Measurements from ENCODE around the gene GCSAM.

The GCSAM gene

GRCh38 chr3:112124907-112125607, 8.0 kb downstream of the GCSAM start:
- no peak for DNase-seq (ENCODE audit: low read depth)
- H3K4me3 ChIP-seq (ENCODE audit: low read length) = no peak overlapping the region
- no peak for TF ChIP-seq CTCF (IDR thresholded peaks at IDR 0.05; ENCODE audit: insufficient read depth, low read depth, low read length, missing control alignments)

- TF ChIP-seq CTCF (IDR thresholded peaks at IDR 0.05; ENCODE audit: insufficient read depth, low read depth, low read length, missing control alignments) = no peak
- DNase-seq (ENCODE audit: low read depth) = no peak
- H3K4me3 ChIP-seq (ENCODE audit: low read length) = no peak overlapping the region
Measured at GRCh38 chr3:112123548-112123947, 9.5 kb downstream of the GCSAM start.

GRCh38 chr3:112122870-112123269, 10.2 kb downstream of the GCSAM start:
- no peak for TF ChIP-seq CTCF (IDR thresholded peaks at IDR 0.05; ENCODE audit: insufficient read depth, low read depth, low read length, missing control alignments)
- no peak overlapping the region for H3K4me3 ChIP-seq (ENCODE audit: low read length)
- DNase-seq (ENCODE audit: low read depth) = no peak

GRCh38 chr3:112121577-112122547, 11.2 kb downstream of the GCSAM start:
- no peak overlapping the region for H3K4me3 ChIP-seq (ENCODE audit: low read length)
- DNase-seq (ENCODE audit: low read depth) = no peak
- TF ChIP-seq CTCF (IDR thresholded peaks at IDR 0.05; ENCODE audit: insufficient read depth, low read depth, low read length, missing control alignments) = no peak

- TF ChIP-seq CTCF (IDR thresholded peaks at IDR 0.05; ENCODE audit: insufficient read depth, low read depth, low read length, missing control alignments) = no peak
- H3K4me3 ChIP-seq (ENCODE audit: low read length) = no peak overlapping the region
- DNase-seq (ENCODE audit: low read depth) = no peak
Measured at GRCh38 chr3:112119962-112120836, 12.8 kb downstream of the GCSAM start.

- no peak for TF ChIP-seq CTCF (IDR thresholded peaks at IDR 0.05; ENCODE audit: insufficient read depth, low read depth, low read length, missing control alignments)
- no peak overlapping the region for H3K4me3 ChIP-seq (ENCODE audit: low read length)
- no peak for DNase-seq (ENCODE audit: low read depth)
Measured at GRCh38 chr3:112117841-112118571, 15.0 kb downstream of the GCSAM start.
